Measurements from ENCODE around the gene WDR46. TPM values are rescaled to one million over a fixed set of nuclear protein-coding genes. Genes with fewer than 3 reads are reported as not detected.

Gene WDR46
- total RNA-seq, 1 donor from 2014 or later: 67.9 TPM

DNA sequence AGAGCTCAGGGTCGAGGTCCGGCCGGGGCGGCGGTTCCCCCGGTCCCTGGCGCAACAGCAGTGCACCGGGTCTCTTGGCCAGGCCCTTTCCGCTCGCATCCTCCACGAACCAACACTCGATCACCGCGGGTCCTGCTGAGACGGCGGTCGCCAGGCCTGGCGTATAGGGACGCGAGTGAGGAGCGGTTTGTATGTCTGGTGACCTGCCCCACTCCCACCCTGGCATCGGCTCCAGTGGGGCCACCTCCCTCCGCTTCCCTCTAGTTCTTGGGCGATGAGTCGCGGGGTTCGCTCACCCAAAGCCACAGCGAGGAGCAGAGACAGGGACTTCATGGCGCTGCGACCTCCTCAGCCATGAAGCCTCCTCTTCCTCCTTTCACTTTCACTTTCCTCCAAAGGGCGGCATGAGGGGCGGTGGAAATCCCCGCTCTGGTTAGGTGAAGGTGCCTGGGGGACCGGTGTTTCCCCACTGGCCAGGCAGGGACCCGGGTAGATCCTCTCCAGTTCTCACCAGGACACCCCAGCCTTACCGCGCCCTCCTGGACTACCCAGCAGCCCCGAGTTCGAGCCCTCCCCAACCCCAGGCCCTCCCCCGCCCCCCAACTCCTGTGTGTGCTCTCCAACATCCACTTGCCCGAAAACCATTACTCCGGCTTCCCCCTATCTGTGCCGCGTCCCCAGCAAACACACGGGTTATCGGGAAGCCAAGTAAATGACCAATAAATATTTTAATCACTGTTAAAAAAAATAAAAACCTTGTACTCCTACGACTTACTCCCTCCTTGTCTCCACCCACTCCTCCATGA is 24.9 kb upstream of the WDR46 start, which contains the start of gene TAPBP:
TAPBP (minus strand) TSS at position 370 of the 806 bp plus-strand sequence; CDS start at position 333, 37 bp downstream.
- no peak for DNase-seq (ENCODE audit: low read depth)
- TF ChIP-seq, protein P1, sequence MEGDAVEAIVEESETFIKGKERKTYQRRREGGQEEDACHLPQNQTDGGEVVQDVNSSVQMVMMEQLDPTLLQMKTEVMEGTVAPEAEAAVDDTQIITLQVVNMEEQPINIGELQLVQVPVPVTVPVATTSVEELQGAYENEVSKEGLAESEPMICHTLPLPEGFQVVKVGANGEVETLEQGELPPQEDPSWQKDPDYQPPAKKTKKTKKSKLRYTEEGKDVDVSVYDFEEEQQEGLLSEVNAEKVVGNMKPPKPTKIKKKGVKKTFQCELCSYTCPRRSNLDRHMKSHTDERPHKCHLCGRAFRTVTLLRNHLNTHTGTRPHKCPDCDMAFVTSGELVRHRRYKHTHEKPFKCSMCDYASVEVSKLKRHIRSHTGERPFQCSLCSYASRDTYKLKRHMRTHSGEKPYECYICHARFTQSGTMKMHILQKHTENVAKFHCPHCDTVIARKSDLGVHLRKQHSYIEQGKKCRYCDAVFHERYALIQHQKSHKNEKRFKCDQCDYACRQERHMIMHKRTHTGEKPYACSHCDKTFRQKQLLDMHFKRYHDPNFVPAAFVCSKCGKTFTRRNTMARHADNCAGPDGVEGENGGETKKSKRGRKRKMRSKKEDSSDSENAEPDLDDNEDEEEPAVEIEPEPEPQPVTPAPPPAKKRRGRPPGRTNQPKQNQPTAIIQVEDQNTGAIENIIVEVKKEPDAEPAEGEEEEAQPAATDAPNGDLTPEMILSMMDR (conservative IDR thresholded peaks at IDR 0.05; ENCODE audit: low read depth, low read length): no peak
- H3K4me3 ChIP-seq (ENCODE audit: low read depth, low read length): peak within 1 kb of the TSS; percentile 74

DNA sequence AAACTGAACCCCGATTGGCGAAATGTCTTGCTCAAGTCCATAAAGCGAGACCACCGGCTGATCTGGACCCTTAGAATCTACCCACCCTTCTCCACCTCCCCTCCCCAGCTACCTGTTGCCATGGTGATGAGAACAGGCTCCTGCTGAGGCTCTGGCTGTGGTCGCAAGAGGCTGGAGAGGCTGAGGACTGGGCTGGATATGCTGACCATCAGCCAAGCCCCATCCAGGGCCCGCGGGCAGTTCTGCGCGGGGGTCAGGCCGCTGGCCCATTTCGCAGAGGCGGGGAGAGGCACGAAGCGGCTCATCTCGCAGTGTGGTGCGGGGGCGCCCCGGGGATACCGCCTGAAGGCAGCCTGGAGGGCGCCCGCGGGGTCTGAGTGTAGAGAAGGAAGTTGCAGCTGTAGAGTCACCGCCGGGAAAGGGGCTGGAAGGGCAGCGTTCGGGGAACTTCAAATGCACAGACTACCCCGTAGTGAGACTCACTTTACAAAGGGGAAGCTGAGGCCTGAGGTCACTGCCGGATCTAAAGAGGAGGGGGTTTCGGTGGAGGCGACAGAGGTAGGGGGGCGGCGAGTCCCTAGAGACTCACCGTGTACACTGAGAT is 24.2 kb upstream of the WDR46 start:
- H3K4me3 ChIP-seq (ENCODE audit: low read depth, low read length): peak overlapping the region; percentile 74
- DNase-seq (ENCODE audit: low read depth): no peak
- TF ChIP-seq, protein P1 (conservative IDR thresholded peaks at IDR 0.05; ENCODE audit: low read depth, low read length): no peak

DNA sequence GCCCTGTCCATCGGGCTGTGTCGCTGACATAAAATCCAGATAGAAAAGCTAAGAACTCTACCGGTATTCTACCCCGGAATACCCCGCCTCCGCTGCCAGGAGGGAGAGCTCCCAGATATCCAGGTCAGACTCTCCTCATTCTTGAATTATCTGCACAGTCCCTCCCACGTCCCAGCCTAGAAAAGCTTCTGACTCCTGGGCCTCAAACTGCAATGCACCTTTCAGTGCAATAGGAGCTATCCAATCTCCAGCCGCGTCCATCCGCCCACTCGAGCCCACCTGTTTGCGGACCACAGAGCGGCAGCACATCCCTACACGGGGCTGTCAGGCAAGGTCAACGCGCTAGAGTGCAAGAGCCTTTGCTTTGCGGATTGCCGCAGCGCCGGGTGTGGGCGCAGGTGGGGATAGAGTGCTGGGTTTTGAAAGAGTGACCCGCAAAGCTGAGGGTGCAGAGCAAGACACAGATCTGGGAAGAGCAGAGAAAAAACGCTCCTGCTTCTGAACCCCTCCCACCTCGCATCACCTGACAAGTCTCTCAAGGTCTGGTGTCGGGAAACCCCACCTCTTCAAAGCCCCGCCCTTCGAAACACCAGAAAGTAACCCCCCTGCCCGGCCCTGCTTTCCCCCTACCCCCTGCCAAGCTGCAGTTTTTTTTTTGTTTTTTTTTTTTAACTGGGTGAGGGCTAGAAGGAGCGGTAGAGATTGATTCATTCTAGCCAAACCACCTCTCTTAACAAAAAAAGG is 23.5 kb upstream of the WDR46 start:
- no peak for DNase-seq (ENCODE audit: low read depth)
- peak overlapping the region; percentile 74 for H3K4me3 ChIP-seq (ENCODE audit: low read depth, low read length)
- TF ChIP-seq, protein P1 (conservative IDR thresholded peaks at IDR 0.05; ENCODE audit: low read depth, low read length): no peak

- H3K4me3 ChIP-seq (ENCODE audit: low read depth, low read length): no peak overlapping the region
- TF ChIP-seq, protein P1 (conservative IDR thresholded peaks at IDR 0.05; ENCODE audit: low read depth, low read length): no peak
- no peak for DNase-seq (ENCODE audit: low read depth)
These were observed 17.3 kb upstream of the WDR46 start for GRCh38 chr6:33306356-33306755.

DNA sequence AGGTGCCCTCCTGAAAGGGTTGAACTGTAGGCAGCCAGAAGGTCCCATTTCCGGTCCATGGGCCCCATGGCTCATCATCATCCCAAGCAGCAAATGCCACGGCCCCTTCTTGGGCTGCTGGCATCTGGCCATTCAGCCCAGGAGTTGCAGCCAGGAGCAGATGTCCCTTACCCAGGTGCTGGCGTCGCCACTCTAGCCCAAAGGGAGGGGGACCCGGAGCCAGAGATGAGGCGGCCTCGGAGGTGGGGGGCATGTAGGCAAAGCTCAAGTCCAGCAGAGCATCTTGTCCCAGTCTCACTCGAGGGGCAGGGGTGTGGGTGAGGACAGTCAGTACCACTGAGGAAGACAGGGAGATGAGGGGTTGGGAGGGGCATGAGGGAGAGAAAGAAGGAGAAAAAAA is 16.0 kb upstream of the WDR46 start:
- no peak overlapping the region for H3K4me3 ChIP-seq (ENCODE audit: low read depth, low read length)
- DNase-seq (ENCODE audit: low read depth): no peak
- TF ChIP-seq, protein P1 (conservative IDR thresholded peaks at IDR 0.05; ENCODE audit: low read depth, low read length): no peak

DNA sequence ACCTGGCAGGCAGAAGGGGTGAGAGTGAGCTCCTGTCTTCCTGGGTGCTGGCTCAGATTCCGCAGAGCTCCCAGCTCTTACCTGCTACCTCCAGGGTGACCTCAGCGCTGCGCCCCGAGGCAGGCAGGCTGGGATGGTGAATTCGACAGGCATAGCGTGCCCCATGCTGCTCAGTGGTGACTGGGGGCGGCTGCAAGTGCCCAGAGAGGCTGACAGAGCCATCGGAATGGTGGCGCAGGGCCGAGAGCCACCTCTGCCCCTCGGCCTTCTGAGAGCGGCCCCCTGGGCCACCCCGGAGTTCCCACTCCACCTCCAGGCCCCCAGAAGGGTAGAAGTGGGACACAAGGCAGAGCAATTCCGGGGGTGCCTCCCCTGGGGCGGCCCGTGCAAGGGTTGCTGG is 15.2 kb upstream of the WDR46 start:
- DNase-seq (ENCODE audit: low read depth): no peak
- no peak overlapping the region for H3K4me3 ChIP-seq (ENCODE audit: low read depth, low read length)
- TF ChIP-seq, protein P1 (conservative IDR thresholded peaks at IDR 0.05; ENCODE audit: low read depth, low read length): no peak
